HG02852 (cell line): Measurements from ENCODE around the gene SEC24A.
A peak's percentile ranks its signal among the peaks of the same experiment; 100 is the strongest.
"Not testable (repeated sequence)": the region's sequence is repeated elsewhere in the genome, so short reads cannot be mapped to it uniquely, and the experiment has no call there.

Source experiments
- ATAC-seq: cut with Tn5 transposase; IDR thresholded peaks from one replicate; pipeline ENCODE4 v1.9.1; 2021; ENCODE audit warnings: mild to moderate bottlenecking, moderate library complexity; ENCODE audit not compliant: unreplicated experiment

The SEC24A gene

DNA sequence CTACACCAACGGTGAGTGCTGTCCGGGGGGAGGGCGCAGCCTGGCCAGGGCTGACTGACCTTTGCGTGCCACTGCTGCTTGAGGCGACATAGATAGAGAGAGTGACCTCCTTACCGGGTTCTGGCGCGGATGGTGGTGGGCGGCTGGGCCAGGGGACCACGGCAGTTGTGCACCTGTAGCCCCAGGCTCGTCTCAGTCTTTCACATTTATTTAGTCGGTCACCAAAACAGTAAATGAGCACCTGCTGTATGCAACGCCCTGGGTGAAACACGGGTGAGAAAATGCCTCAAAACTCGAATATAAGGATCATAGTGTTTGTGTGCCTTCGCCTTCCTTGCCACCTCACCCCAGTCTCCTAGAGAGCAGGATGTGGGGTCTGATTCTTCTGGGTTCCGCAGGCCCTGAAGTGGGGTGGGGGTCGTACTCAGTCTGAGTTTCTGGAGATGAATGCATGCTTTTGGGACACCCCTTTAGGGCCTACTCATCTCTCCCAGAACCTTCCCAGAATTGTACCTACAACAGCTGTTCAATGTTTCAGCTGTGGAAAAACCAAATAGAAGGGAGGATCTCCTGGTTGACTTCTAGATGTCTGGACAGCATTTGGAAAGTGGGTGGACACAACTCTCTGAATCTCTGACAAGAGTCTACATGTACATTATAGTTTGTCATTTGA is 714 bp downstream of the SEC24A start:
- ATAC-seq, result peak; percentile 18

DNA sequence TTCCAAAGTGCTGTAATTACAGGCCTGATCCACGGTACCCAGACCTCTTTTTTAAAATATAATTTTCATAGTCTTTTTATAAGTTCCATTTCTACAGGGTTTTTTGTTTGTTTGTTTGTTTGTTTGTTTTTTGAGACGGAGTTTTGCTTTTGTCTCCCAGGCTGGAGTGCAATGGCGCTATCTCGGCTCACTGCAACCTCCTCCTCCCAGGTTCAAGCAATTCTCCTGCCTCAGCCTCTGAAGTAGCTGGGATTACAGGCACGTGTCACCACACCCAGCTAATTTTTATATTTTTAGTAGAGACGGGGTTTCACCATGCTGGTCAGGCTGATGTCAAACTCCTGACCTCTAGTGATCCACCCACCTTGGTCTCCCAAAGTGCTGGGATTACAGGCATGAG is 2.1 kb downstream of the SEC24A start:
- not testable (repeated sequence) for ATAC-seq

- no peak for ATAC-seq
Observed at GRCh38 chr5:134651531-134651930, 2.9 kb downstream of the SEC24A start.

- no peak for ATAC-seq
Observed at GRCh38 chr5:134656690-134657089, 8.1 kb downstream of the SEC24A start.

- no peak for ATAC-seq
Observed at GRCh38 chr5:134659456-134659855, 10.9 kb downstream of the SEC24A start.

- no peak for ATAC-seq
Observed at GRCh38 chr5:134659922-134660321, 11.3 kb downstream of the SEC24A start.

DNA sequence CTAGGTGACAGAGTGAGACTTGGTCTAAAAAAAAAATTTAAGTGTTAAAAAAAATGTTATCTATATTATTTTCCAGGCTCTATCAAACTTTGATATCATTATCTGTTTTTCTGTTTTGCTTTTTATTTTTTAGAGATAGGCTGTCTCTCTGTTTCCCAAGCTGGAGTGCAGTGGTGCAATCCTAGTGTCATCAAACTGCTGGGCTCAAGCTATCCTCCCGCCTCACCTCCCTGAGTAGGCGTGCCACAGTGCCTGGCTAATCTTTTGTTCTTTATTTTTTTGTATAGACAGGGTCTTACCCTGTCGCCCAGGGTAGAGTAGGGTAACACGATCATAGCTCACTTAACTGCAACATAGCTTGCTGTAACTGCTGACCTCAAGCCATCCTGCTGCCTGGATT is 14.4 kb downstream of the SEC24A start:
- no peak for ATAC-seq

GRCh38 chr5:134664448-134664847 is 15.9 kb downstream of the SEC24A start:
- no peak for ATAC-seq

GRCh38 chr5:134673546-134673945 is 25.0 kb downstream of the SEC24A start:
- ATAC-seq, result not testable (repeated sequence)

GRCh38 chr5:134677357-134677756 is 28.8 kb downstream of the SEC24A start:
- not testable (repeated sequence) for ATAC-seq

DNA sequence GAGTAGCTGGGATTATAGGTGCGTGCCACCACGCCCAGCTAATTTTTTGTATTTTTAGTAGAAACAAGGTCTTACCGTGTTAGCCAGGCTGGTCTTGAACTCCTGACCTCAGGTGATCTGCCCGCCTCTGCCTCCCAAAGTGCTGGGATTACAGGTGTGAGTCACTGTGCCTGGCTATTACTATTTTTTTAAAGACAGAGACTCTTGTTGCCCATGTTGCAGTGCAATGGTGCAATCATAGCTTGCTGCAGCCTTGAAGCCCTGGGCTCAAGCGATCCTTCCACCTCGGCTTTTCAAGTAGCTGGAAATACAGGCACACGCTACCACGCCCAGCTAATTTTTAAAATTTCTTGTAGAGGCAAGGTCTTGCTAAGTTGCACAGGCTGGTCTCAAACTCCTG is 41.6 kb downstream of the SEC24A start:
- not testable (repeated sequence) for ATAC-seq

GRCh38 chr5:134692722-134693121 is 44.1 kb downstream of the SEC24A start:
- ATAC-seq, result no peak

- no peak for ATAC-seq
Observed at GRCh38 chr5:134708301-134708700, 59.7 kb downstream of the SEC24A start.

DNA sequence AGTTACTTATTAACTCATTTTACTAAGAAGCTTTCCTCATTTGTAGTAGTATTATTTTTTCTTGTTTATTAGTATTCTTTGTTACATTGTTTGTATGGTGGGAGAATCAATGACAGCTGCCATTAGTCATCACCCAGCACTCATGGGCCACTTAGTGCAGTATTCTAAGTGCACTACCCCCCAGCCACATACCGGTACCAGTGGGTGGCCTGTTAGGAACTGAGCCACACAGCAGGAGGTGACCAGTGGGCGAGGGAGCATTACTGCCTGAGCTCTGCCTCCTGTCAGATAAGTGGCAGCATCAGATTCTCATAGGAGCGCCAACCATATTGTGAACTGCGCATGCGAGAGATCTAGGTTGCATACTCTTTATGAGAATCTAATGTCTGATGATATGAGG is 65.5 kb downstream of the SEC24A start:
- no peak for ATAC-seq

DNA sequence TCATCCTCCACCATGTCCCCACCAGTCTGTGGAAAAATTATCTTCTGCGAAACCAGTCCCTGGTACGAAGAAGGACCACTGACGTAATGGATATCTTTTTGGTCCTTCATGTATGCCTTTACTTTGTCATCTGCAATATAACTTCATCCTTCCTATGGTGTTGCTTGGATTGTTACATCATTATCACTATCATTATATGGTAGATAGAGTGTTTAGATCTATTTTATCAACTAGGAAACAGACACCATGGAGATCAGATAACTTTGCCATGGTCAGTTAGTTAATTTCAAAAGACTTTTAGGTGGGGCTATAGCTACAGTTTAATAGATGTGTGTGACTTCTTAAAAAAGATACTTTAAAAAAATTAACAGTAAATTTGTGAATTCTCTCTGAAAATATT is 66.0 kb downstream of the SEC24A start:
- no peak for ATAC-seq

- not testable (repeated sequence) for ATAC-seq
Observed at GRCh38 chr5:134715466-134715865, 66.9 kb downstream of the SEC24A start.

GRCh38 chr5:134724872-134725271 is 76.3 kb downstream of the SEC24A start:
- ATAC-seq, result no peak

DNA sequence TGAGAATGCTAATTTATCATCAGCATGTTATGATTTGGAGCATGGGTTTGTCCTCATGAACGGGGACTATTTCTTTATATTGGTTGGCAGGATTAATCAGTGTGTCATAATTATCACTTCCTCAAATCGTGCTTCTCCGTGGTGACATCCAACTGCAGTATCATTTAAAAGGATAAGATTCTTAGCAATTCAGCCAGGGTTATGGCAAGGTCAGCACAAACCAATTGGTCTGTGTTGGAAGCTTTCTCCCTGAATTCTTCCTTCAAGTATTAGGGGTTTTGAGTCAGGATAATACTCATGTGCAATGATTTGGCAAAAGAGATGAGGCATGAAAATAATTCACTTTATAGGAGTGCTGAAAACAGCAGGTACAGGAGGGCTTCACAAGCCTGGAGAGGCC is 84.2 kb downstream of the SEC24A start:
- ATAC-seq, result no peak

DNA sequence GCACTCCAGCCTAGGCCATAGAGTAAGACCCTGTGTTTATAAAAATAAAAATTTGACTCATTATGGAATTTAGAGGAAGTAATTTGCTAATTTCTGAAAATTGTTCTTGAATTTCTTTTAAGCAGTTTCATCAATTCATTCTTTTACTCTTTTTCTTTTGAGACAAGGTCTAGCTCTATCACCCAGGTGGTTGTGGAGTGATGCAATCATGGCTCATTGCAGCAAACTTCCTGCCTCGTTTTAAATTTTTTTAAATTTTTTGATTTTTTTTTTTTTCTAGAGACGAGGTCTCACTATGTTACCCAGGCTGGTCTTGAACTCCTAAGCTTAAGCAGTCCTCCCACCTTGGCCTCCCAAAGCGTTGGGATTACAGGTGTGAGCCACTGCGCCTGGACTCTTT is 86.7 kb downstream of the SEC24A start:
- no peak for ATAC-seq

GRCh38 chr5:134736173-134736812 is 87.7 kb downstream of the SEC24A start:
- ATAC-seq, result no peak

GRCh38 chr5:134738133-134738962 is 89.8 kb downstream of the SEC24A start, which contains the start of gene CAMLG:
Gene CAMLG, plus strand, starts transcription at chr5:134738548. Its CDS starts 73 bp downstream, at chr5:134738621.
- ATAC-seq, result peak; percentile 95
